ENCODE measurements around the gene PIK3R5. TPM values are rescaled to one million over a fixed set of nuclear protein-coding genes. Genes with fewer than 3 reads are reported as not detected.
"Not testable (repeated sequence)": the region's sequence is repeated elsewhere in the genome, so short reads cannot be mapped to it uniquely, and the experiment has no call there.

The PIK3R5 gene
- total RNA-seq, 1 donor, result 17.0 TPM

DNA sequence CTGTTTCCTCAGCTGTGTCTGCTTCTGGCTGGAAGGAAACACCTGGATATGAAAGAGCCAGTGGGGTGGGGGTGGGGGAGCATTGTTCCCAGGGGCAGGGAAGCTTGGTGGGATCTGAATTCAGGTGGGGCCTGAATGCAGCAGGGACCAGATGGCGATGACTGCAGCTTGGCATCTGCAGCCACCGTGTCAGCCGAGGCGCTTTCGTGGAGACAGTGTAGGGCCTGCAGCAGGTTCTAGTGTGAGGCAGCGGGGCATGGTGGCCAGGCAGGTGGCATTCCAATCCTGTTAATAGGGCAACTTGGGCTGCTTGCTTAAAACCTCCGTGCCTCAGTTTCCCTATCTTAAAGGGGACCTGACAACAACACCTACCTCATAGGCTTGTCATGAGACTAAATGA lies 99.7 kb downstream of the PIK3R5 start:
- no peak for DNase-seq (ENCODE audit: low read depth in 2 of 3, low spot score in 2 of 3)

DNA sequence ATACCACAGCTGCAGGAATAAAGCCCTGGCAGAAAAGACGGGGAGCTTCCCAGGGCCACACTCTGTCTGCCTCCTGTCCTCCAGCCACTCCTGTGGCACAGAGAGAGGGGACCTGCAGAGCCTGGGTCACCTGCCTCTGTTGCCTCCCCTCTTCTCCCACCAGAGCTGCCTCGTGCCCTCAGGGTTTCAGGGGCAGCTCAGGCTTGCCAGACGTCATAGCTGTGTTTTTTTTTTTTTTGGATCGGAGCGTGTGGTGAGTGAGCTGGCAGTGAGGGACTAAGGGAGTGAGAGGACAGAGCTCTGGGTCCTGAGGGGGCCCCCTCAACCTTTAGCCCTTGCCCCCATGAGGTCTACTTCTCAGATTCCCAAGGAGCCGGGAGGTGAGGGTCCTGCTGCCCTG lies 100.1 kb downstream of the PIK3R5 start:
- no peak for DNase-seq (ENCODE audit: low read depth in 2 of 3, low spot score in 2 of 3)

DNA sequence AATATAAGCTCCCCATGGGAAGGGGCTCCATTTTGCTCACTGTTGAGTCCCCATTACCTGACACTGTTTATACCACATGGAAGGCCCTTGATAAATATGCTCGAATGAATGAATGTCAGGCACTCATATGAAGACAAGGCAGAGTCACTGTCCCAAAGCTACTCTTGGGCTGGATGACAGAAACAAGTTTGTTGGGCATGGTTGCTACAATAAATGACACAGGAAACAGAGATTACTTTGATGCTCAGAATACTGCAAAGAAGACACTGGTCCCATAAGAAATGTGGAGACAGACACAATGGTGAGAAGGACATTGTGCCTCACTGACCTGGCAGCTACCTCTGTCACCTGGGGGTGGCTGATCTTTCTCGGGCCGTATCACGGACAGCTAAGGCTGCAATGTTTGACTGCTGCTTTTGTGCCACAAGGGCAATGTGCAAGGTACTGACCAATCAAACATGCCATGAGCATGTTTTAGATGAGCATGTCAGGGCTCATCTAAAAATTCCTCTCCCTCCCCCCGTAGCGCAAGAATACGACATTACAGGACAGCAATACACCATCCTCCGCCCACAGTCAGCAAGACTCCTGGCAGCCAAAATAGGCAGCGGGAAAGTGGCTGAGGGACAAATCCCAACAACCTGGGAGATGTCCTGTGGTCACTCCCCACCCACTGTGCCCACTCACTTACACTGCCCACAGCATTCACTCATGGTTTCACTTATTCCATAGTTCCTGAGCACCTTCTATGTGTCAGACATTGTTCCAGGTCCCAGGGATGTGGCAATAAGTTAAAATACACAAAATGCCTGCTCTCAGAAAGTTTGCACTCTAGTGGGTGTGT lies 103.1 kb downstream of the PIK3R5 start:
- DNase-seq (ENCODE audit: low read depth in 2 of 3, low spot score in 2 of 3), result no peak

DNA sequence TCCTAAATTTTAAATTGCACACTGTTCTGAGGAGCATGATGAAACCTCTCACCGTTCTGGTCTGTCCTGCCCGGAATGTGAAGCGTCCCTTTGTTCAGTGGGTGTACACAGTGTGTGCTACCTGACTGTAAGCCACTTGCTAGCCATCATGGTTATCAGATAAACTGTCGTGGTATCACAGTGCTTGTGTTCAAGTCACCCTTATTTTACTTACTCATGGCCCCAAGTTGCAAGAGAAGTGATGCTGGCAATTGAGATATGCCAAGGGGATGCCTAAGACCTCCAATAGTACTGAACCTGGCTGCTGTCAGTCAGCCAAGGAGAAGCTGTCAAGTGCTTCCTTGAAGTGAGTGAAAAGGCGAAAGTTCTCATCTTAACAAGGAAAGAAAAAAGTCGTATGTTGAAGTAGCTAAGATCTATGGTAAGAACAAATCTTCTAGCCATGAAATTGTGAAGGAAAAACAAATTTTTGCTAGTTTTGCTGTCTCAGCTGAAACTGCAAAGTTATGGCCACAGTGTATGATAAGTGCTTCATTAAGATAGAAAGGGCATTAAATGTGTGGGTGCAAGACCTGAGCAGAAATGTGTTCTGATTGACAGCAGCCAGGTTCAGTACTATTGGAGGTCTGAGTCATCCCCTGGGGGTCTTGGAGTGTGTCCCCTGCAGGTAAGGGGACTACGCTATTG lies 103.9 kb downstream of the PIK3R5 start:
- no peak for DNase-seq (ENCODE audit: low read depth in 2 of 3, low spot score in 2 of 3)

DNA sequence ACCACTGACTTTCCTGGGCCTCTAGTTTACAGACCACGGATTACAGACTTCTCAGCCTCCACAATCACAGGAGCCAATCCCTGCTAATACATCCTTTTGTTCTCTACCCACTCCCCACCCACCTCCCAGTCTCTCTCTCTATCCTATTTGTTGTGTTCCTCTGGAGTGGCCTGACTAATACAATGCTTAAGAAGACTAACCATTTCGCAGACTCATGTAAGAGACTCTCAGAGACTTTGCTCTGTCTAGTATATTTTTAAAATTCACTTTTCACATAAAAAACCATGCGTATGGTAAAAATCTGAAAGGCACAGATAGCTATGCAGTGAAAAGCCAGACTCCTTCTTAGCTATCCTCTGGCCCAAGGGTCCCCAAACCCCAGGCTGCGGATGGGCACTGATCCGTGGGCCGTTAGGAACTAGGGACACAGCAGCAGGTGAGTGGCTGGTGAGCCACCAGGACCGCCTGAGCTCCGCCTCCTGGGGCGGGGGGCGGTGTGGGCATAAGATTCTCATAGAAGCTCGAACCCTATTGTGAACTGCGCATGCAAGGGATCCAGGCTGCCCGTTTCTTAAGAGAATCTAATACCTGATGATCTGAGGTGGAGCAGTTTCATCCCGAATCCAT lies 105.6 kb downstream of the PIK3R5 start:
- DNase-seq (ENCODE audit: low read depth in 2 of 3, low spot score in 2 of 3), result no peak

DNA sequence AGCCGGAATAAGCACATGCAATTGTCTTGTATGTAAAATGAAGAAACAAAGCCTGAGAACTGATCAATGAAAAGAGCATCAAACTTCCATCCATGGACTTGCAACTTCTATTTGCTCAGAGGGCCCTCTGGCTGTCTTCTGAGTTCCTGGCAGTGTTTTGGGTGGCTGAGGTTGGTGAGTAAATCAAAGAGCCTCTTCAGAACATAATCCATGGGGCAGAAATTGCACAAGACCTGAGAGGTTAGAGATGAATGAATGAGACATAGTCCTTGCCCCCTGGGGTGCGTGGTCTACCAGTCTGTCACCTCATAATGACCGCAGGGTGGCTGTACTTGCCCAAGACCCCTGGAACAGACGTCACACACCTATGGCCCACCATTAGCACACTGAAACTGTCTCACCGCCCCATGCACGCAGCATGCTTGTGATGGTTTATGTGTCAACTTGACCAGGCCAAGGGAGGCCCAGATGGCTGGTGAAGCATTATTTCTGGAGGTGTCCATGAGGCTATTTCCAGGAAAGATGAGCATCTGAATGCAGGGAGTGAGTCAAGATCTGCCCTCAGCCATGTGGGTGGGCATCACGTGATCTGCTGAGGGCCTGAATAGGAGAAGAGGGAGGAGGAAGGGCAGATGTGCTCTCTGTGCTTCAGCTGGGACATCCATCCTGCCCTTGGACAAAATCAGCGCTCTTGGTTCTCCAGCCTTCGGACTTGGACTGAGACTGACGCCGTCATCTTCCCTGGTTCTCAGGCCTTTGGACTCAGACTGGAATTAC lies 106.3 kb downstream of the PIK3R5 start:
- no peak for DNase-seq (ENCODE audit: low read depth in 2 of 3, low spot score in 2 of 3)

DNA sequence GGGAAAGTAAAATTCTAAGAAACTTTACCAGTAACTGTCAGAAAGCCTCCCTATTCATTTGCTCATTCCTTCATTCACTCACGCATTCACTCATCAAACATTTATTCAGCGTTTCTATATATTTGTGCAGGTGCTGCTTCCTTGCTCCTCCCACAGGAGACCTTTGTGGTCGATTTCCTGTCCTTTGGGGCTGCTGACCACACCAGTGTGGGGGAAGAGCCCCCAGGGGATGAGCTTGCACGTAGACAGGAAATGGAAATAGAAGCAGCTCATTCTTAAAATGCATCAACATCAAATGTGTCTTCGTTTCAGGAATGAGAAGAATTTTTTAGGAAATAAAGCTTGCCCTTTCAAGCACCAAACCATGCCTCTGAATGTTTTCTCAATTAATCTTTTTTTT lies 107.6 kb downstream of the PIK3R5 start:
- DNase-seq (ENCODE audit: low read depth in 2 of 3, low spot score in 2 of 3), result peak in 1 of 3 donors; percentile 14

DNA sequence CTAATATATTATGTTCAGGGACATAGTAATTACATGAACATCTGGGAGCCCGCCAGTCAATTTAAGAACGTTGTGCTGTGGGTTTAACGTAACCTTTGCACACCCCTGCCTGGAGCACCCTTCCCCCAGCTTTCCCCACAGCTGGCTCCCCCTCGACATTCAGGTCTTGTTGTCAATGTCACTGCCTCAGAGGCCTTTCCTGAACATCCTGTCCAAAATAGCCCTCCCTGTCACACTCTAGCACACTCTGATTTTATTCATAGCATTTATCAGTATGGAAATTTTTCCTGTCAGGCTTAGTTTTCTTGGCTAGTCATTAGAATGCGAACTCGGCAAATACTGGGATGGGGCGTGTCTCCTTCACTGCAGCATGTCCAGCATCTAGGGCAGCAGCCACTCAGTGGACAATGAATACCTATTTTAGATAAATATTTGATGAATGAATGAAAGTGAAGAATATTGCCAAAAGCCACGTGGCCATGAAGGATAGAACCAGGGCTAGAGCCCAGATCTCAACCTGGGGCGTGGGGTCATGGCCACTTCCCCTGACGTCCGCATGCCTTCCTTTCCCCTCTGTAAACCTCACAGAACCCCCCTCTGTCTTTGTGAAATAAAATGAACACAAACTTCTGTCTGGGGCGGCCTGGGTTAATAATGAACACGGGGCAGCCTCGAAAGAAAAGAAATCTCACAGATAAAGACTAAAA lies 108.5 kb downstream of the PIK3R5 start:
- no peak for DNase-seq (ENCODE audit: low read depth in 2 of 3, low spot score in 2 of 3)

DNA sequence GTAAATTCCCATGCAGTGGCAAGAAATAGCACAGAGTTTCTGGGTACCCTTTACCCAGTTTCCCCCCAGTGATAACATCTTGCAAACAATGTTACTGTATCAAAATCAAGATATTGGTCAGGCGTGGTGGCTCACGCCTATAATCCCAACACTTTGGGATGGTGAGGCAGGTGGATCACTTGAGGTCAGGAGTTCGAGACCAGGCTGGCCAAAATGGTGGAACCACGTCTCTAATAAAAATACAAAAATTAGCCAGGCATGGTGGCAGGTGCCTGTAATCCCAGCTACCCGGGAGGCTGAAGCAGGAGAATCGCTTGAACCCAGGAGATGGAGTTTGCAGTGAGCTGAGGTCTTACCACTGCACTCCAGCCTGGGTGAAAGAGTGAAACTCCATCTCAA lies 109.3 kb downstream of the PIK3R5 start:
- DNase-seq (ENCODE audit: low read depth in 2 of 3, low spot score in 2 of 3), result not testable (repeated sequence)

DNA sequence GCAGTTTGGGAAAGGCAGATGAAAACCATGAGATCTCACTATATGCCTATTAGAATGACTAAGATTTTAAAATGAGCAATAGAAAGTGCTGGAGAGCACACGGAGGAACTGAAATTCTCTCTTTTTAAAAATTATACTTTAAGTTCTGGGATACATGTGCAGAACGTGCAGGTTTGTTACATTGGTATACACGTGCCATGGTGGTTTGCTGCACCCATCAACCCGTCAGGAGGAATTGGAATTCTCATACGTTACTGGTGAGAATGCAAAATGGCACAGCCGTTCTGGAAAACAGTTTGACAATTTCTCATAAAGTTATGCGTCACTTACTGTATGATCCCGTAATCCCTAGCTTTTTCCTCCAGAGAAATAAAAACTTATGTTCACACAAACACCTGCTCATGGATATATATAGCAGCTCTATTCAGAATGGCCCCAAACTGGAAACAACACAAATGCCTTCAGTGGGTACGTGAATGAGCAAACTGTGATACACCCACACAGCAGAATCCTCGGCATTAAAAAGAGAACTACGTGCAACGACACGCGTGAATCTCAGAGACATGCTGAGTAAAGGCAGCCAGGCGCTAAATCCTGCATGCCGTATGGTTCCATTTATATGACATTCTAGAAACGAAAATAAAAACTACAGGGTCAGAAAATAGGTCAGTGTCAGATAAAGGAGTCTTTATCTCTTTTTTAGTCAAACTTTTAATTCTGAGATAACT lies 109.9 kb downstream of the PIK3R5 start:
- DNase-seq (ENCODE audit: low read depth in 2 of 3, low spot score in 2 of 3), result no peak

DNA sequence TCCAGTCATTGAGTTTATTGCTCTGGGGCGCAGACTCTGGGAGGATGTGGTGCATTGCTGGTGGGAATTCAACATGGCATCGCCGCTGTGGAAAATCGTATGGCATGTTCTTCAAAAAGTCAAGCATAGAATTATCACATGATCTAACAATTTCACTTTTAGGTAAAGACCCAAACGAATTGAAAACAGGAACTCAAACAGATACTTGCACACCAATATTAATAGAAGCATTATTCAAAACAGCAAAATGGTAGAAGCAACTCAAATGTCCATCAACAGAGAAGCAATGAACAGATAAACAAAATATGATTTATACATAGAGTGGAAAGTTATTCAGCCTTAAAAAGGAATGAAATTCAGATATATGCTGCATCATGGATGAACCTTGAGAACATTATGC lies 113.9 kb downstream of the PIK3R5 start:
- DNase-seq (ENCODE audit: low read depth in 2 of 3, low spot score in 2 of 3), result no peak

DNA sequence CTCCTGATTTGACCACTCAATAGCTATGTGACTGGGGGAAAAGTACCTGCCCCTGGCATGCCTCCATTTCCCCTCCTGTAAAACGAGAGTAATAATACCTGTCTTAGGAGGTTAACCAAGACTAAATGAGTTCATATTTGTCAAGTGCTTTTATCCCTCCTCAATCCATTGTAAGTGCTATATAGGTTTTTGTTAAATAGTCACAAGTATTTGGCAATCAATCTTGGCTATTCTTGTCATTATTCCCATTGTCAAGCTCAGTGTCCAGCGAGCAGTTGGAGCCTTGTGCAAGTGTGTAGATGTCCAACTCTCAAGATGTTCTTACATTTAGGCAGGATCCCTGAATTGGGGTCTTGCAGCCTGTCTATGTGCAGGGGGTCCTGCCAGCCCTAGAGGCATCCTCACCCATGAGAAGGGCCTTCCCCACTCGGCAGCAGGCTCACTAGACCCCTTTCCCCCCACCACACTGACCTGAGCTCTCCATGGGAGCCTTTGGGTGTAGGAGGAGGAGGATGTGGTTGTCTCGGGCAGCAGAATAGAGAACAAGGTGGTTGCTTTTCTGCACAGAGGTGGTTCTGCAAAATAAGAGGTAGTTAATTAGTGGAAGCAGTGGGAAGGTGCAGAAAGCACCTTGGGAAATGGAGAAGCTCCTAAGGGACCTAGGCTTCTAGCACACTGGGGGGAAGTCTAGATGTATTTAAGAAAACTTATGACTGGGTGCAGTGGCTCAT lies 116.0 kb downstream of the PIK3R5 start:
- no peak for DNase-seq (ENCODE audit: low read depth in 2 of 3, low spot score in 2 of 3)

DNA sequence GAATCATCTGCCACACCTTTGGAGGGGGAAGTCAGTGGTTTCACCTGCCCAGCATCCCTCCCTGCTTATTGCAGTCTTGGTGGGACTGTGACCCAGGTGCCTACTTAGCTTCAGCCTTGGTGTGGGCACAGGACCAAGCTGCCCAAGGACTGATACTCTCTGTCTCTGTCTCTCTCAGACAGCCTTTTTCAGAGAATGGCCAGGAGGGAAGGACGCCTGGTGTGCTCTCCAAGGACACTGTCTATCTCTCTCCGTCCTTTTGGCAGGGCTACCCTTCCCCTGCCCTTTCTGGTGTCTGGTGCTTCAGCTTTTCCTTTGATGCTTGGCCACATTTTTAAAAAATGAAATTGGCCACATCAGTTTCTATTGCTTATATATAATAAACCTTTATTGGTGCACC lies 117.6 kb downstream of the PIK3R5 start:
- no peak for DNase-seq (ENCODE audit: low read depth in 2 of 3, low spot score in 2 of 3)

DNA sequence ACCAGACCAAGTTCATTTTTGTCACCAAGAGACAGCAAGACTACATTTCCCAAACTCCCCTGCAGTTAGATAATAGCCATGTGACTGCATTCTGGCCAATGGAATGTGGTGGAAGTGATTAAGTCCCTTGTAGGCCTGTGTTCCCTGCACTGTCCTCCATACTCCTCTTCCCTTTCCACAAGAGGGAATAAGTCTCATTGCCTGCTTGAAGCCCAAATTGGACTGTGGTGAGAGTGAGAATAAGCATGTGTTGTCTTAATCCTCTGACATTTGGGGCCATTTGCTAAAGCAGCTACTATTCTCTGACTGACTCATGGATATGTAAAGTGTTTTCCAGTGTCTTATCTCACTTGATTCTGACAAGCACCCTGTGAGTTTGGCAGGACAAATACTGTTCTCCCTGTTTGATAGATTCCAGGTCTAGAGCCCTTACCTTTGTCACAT lies 118.7 kb downstream of the PIK3R5 start:
- DNase-seq (ENCODE audit: low read depth in 2 of 3, low spot score in 2 of 3), result peak in 1 of 3 donors; percentile 33

DNA sequence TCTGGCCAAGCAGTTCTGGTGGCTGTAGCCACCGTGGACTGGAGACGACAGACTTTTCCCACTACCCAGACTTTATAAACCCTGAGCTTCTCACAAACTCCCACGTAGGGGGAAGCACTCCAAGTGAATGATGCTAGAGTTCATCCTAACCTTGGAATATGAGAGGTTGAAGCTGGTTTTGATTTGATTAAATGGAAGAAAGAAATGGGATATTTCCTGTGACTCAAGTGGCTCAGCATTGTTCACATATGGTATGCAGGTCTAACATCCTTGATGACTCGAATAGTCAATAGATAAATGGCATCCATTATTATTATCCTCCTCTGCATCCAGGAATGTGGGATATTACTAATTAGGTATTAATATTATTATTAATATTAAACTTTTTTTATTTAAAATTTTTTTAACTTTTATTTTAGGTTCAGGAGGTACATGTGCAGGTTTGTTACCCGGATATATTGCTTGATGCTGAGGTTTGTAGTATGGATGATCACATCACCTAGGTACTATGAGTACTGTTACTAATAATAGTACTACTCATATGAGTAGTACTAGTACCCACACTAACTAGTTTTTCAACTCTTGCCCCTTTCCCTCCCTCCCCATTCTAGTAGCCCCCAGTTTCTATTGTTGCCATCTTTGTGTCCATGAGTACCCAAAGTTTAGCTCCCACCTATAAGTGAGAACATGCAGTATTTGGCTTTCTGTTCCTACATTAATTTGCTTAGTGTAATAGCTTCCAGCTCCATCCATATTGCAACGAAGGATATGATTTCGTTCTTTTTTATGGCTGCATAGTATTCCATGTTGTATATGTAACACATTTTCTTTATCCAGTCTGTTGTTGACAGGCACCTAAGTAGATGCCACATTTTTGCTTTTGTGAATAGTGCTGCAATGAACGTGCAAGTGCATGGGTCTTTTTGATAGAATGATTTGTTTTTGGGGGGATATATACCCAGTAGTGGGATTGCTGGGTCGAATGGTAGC lies 121.0 kb downstream of the PIK3R5 start:
- DNase-seq (ENCODE audit: low read depth in 2 of 3, low spot score in 2 of 3), result no peak

DNA sequence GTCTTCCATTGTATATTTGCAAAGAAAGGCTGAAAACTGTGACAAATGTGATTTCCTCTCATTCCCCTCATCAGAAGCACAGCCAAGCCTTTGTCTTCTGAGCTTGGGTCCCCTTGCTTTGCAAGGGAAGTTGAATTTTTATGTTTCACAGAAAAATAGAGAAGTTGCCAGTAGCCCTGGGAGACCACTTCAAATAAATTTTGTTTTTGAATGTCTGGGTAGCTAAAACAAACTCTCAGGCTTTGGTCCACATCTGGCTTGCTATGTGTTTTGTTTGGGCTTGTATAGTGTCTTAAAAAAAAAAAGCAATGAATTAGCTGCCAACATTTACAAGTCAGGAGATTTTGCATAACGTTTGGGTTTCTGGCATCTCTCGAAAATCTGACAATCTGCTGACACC lies 122.2 kb downstream of the PIK3R5 start:
- peak in 2 of 3 donors; percentile 43 to 86 for DNase-seq (ENCODE audit: low read depth in 2 of 3, low spot score in 2 of 3)

DNA sequence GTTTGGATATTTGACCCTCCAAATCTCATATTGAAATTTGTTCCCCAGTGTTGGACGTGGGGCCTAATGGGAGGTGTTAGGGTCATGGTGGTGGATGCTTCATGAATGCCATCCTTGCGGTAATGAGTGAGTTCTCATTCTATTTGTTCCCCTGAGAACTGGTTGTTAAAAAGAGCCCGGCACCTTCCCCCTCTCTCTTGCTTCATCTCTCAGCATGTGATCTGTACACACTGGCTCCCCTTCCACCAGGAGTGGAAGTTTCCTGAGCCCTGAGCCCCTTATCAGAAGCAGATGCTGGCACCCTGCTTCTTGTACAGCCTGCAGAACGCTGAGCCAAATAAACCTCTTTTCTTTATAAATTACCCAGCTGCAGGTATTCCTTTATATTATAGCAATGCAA lies 123.7 kb downstream of the PIK3R5 start:
- DNase-seq (ENCODE audit: low read depth in 2 of 3, low spot score in 2 of 3), result no peak

Data from hematopoietic multipotent progenitor cell (in vitro differentiated cells).